ENCODE data around the gene SORBS2. TPM values are rescaled to one million over a fixed set of nuclear protein-coding genes. Genes with fewer than 3 reads are reported as not detected.
A peak's percentile ranks its signal among the peaks of the same experiment; 100 is the strongest.

The SORBS2 gene
- total and polyA plus RNA-seq, 2 of the 4 experiments (the other 2 are of a cell fraction): 0.18 TPM; not detected in 1

GRCh38 chr4:185576314-185576961 lies 235.6 kb downstream of the SORBS2 start:
- CTCF ChIA-PET: interaction anchor here (0.6 to 1.4 kb wide), 2 partner anchors 22 to 318 kb away, joined by 3 to 4 read pairs; no protein-coding TSS in a partner anchor
- ATAC-seq (ENCODE audit: low read depth): no peak; the same call in 1 of the 2 replicates
- 42% methylated on average over 4 of the region's 9 CpGs; no CpG with 5 or more reads in 1 of the 2 experiments for WGBS, 2 experiments (ENCODE audit: extremely low coverage in 2 of 2, insufficient read length in 1 of 2)

More at GRCh38 chr4:185576314-185576961, 235.6 kb downstream of the SORBS2 start:
- H4K91ac ChIP-seq (ENCODE audit: insufficient read depth, low read depth, low read length): no peak overlapping the region; the same call in 1 of the 2 replicates
- no peak overlapping the region for H2BK15ac ChIP-seq (ENCODE audit: low read depth, low read length)
- H2AFZ ChIP-seq (replicated peaks; ENCODE audit: low read length, poor library complexity): no peak overlapping the region
- no peak overlapping the region for H3K27ac ChIP-seq (ENCODE audit: insufficient read depth, low read length)
- peak overlapping the region; percentile 14; the same call in 1 of the 2 replicates for H3K14ac ChIP-seq (replicated peaks; ENCODE audit: low read depth, low read length)
- H3K36me3 ChIP-seq (ENCODE audit: control insufficient read depth, insufficient read depth, low read length): no peaks in the 10 kb centered on the region
- H4K8ac ChIP-seq (ENCODE audit: low read depth in 2 of 2, low read length in 2 of 2): peak overlapping the region in 1 of 2 experiments; percentile 22; a peak in 2 of 4 replicates
- H3K23ac ChIP-seq (ENCODE audit: low read depth, low read length): no peak overlapping the region
- H3K4me2 ChIP-seq (ENCODE audit: low read depth, low read length): peak overlapping the region; percentile 22; the same call in 1 of the 2 replicates
- H2BK20ac ChIP-seq (ENCODE audit: low read depth, low read length): no peak overlapping the region
- no peak overlapping the region for H2BK5ac ChIP-seq (ENCODE audit: low read depth, low read length, poor library complexity, severe bottlenecking)
- peaks cover 7% of the 10 kb centered on the region for H3K9me1 ChIP-seq (ENCODE audit: insufficient read depth, low read length)
- no peak for DNase-seq
- dilution Hi-C loops (cut with HindIII; ENCODE audit: low sequenced_read_pairs, unreplicated experiment): no loop called here
- BruUV-seq (replicated peaks): no TSS peak
- H3K79me1 ChIP-seq (ENCODE audit: low read depth in 1 of 2, low read length in 2 of 2): peaks cover 0 to 3% of the 10 kb centered on the region in 2 experiments; a peak in 1 of 4 replicates
- no peak overlapping the region for H2AK5ac ChIP-seq (ENCODE audit: low read depth, low read length)
- intact Hi-C loops (cut with micrococcal nuclease): no loop called here
- H4K5ac ChIP-seq (ENCODE audit: low read depth, low read length): peak overlapping the region; percentile 26; the same call in 1 of the 2 replicates
- no peaks in the 10 kb centered on the region; the same call in 1 of the 2 replicates for H3K27me3 ChIP-seq (ENCODE audit: control insufficient read depth, insufficient read depth, low read length)
- POLR2A ChIA-PET (ENCODE audit: unreplicated experiment): no interaction called here
- H3K4ac ChIP-seq (ENCODE audit: low read depth, low read length): peak overlapping the region; percentile 27; the same call in 1 of the 2 replicates
- no peak overlapping the region for H2BK120ac ChIP-seq (ENCODE audit: low read depth, low read length)
- H3K4me1 ChIP-seq (ENCODE audit: control insufficient read depth, insufficient read depth, low read length): peaks cover 11% of the 10 kb centered on the region
- in situ Hi-C loops (cut with MboI; ENCODE audit: low sequenced_read_pairs): no loop called here
- no peak overlapping the region for H2AK9ac ChIP-seq (replicated peaks; ENCODE audit: low read depth, low read length, poor library complexity)
- TF ChIP-seq RFX5 (IDR thresholded peaks at IDR 0.05; ENCODE audit: low read depth, low read length) (no peak), MXI1 (IDR thresholded peaks at IDR 0.05; ENCODE audit: borderline replicate concordance, low read depth, low read length) (no peak), BHLHE40 (IDR thresholded peaks at IDR 0.05; ENCODE audit: low read depth, low read length) (no peak)
- TF ChIP-seq, protein P1, sequence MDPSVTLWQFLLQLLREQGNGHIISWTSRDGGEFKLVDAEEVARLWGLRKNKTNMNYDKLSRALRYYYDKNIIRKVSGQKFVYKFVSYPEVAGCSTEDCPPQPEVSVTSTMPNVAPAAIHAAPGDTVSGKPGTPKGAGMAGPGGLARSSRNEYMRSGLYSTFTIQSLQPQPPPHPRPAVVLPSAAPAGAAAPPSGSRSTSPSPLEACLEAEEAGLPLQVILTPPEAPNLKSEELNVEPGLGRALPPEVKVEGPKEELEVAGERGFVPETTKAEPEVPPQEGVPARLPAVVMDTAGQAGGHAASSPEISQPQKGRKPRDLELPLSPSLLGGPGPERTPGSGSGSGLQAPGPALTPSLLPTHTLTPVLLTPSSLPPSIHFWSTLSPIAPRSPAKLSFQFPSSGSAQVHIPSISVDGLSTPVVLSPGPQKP (IDR thresholded peaks at IDR 0.05; ENCODE audit: borderline replicate concordance, low read depth, low read length): no peak
- H3K9me3 ChIP-seq (ENCODE audit: control insufficient read depth, insufficient read depth, low read length): no peaks in the 10 kb centered on the region; the same call in 1 of the 2 replicates
- H3K18ac ChIP-seq (ENCODE audit: low read depth, low read length): peak overlapping the region; percentile 67
- H3K4me3 ChIP-seq (ENCODE audit: insufficient read depth, low read depth, low read length): no peak overlapping the region
- no peak overlapping the region for H3K56ac ChIP-seq (ENCODE audit: extremely low read depth, insufficient read depth, low read length)
- no peak overlapping the region for H3K9ac ChIP-seq (ENCODE audit: low read depth, low read length)
- H4K20me1 ChIP-seq (ENCODE audit: insufficient read depth, low read length): no peaks in the 10 kb centered on the region

Measured in IMR-90 (cell line).